Measurements from ENCODE around the gene SLC17A9.

DNA sequence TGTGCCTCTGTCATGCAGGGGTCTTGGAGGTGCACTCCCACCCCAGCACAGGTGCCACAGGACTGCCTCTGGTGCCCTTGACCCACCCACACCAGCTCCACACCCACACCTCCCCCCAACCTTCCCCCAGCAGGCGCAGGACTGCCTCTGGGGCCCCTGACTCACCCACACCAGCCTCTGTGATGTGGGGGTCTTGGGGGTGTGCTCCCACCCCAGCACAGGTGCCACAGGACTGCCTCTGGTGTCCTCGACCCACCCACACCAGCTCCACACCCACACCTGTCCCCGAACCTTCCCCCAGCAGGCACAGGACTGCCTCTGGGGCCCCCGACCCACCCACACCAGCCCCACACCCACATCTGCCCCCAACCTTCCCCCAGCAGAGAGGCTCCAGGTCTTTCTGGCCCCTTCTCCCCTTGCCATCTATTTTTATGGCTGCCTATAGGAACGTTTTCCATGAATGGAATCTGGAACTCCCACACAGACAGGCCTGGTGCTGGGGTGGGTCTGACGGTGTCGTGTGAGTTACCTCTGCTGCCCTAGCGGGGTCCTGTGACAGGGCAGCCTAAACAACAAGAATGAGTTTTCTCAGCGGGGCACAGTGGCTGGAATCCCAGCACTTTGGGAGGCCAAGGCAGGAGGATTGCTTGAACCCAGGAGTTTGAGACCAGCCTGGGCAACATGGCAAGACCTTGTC lies 23.5 kb downstream of the SLC17A9 start:
- TF ChIP-seq EZH2 (IDR thresholded peaks at IDR 0.05), result no peak
- no peak for TF ChIP-seq POLR2AphosphoS5 (IDR thresholded peaks at IDR 0.05; ENCODE audit: borderline replicate concordance, low read depth, low read length)

Measured in SK-N-MC (cell line).